Esophagus squamous epithelium (tissue), 4 donors: ENCODE results near the gene ZNHIT2.

Experiments used
- POLR2A ChIP-seq, 4 donors: fragments of 450-650 bp; IDR thresholded peaks; one replicate each; pipeline ENCODE4 v1.6.1; 2017; ENCODE audit warnings: antibody characterized with exemption in 4 of 4, mild to moderate bottlenecking in 4 of 4, moderate library complexity in 3 of 4
- TF ChIP-seq, protein P1 (sequence below), 6 experiments: fragments of 450-650 bp in 4 of 6; fragments of 200-600 bp in 2 of 6; sonication (generic) in 2 of 6; IDR thresholded peaks; one replicate each; pipeline ENCODE4 v1.5.1; 2016 to 2019; ENCODE audit warnings: antibody characterized with exemption in 6 of 6, mild to moderate bottlenecking in 4 of 6, moderate library complexity in 4 of 6

- TF ChIP-seq POLR2A (IDR thresholded peaks at IDR 0.05), result no peak
- TF ChIP-seq, protein P1, sequence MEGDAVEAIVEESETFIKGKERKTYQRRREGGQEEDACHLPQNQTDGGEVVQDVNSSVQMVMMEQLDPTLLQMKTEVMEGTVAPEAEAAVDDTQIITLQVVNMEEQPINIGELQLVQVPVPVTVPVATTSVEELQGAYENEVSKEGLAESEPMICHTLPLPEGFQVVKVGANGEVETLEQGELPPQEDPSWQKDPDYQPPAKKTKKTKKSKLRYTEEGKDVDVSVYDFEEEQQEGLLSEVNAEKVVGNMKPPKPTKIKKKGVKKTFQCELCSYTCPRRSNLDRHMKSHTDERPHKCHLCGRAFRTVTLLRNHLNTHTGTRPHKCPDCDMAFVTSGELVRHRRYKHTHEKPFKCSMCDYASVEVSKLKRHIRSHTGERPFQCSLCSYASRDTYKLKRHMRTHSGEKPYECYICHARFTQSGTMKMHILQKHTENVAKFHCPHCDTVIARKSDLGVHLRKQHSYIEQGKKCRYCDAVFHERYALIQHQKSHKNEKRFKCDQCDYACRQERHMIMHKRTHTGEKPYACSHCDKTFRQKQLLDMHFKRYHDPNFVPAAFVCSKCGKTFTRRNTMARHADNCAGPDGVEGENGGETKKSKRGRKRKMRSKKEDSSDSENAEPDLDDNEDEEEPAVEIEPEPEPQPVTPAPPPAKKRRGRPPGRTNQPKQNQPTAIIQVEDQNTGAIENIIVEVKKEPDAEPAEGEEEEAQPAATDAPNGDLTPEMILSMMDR (IDR thresholded peaks at IDR 0.05), result no peak
These were observed 39.8 kb upstream of the ZNHIT2 start for GRCh38 chr11:65157336-65157735.
